Measurements from ENCODE around the gene THOC5.

DNA sequence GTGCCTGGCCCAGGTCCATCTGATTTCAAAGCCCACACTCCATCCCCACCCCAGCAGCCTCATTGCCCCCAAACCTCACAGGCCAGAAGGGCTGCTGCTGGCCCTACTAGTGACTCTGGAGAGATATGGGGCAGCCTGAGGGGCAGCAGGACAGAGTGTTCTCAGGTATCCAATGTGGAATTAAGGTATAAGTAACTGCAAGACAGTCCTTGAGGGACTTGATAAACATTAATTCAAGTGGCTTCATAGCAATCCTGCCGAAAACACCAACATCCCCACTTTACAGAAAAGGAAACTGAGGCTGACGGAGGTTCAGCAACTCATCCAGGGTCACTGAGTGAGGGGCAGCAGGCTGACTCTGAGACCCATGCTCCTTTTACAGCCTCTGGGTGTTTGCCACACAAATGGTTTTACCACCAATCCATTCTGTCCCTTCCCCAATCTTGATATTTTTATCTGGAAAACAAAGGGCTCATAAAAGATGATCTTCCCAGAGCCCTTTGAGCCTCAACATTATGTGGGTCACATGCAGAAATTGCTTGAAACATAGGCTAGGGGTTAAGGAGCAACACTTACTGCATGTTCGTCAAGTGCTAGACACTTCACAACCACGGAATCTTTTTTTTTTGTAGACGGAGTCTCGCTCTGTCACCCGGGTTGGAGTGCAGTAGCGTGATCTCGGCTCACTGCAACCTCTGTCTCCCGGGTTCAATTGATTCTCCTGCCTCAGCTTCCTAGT, 25.1 kb upstream of the THOC5 start:
- no peak for TF ChIP-seq EP300 (IDR thresholded peaks at IDR 0.05; ENCODE audit: borderline replicate concordance in 1 of 2, low read depth in 1 of 2, low read length in 1 of 2)
- TF ChIP-seq CTCF (IDR thresholded peaks at IDR 0.05) = no peak
- no peak for TF ChIP-seq RXRA (IDR thresholded peaks at IDR 0.05; ENCODE audit: borderline replicate concordance, low read depth)
- TF ChIP-seq FOSL2 (IDR thresholded peaks at IDR 0.05; ENCODE audit: borderline replicate concordance, low read depth) = no peak
- TF ChIP-seq ELF1 (IDR thresholded peaks at IDR 0.05) = no peak
- TF ChIP-seq TEAD4 (IDR thresholded peaks at IDR 0.05; ENCODE audit: borderline replicate concordance, insufficient read depth) = no peak
